Keratinocyte (primary cell): ENCODE data around the gene RNF130. TPM values are rescaled to one million over a fixed set of nuclear protein-coding genes. Genes with fewer than 3 reads are reported as not detected.

Experiments used
- DNase-seq: peaks from one replicate; pipeline ENCODE4 v3.0.0-alpha.2; 2011; ENCODE audit warnings: low read depth, missing footprints, low spot score
- FAIRE-seq: peaks from 2 replicates; lab custom pipeline; 2011; peaks lifted over from hg19 to GRCh38; lab: Jason Lieb, UNC
- H2AFZ ChIP-seq: 2 replicates; pipeline ENCODE4 v1.6.0; 2012; ENCODE audit warnings: low read length, control low read depth, inconsistent platforms; ENCODE audit not compliant: control insufficient read depth
- H3K27ac ChIP-seq: 2 replicates; pipeline ENCODE4 v1.5.1; 2011; ENCODE audit warnings: low read length; ENCODE audit not compliant: control insufficient read depth, insufficient read depth
- H3K27me3 ChIP-seq: 3 replicates; pipeline ENCODE4 v1.6.0; 2011; ENCODE audit warnings: low read length; ENCODE audit not compliant: control insufficient read depth, insufficient read depth; ENCODE audit errors: extremely low read depth
- H3K36me3 ChIP-seq, 2 experiments: 2 replicates in 1 of 2; 3 replicates in 1 of 2; pipeline ENCODE4 v1.5.1; 2011; ENCODE audit warnings: low read length in 2 of 2, mild to moderate bottlenecking in 1 of 2; ENCODE audit not compliant: control insufficient read depth in 2 of 2, insufficient read depth in 2 of 2; ENCODE audit errors: extremely low read depth in 1 of 2
- H3K4me1 ChIP-seq: 3 replicates; pipeline ENCODE4 v1.5.1; 2011; ENCODE audit warnings: low read length; ENCODE audit not compliant: control insufficient read depth, insufficient read depth; ENCODE audit errors: extremely low read depth
- H3K4me2 ChIP-seq: 3 replicates; pipeline ENCODE4 v1.6.0; 2011; ENCODE audit warnings: low read depth, low read length; ENCODE audit not compliant: control insufficient read depth, insufficient read depth; ENCODE audit errors: extremely low read depth
- H3K4me3 ChIP-seq, 3 experiments: fragments of 200-600 bp in 1 of 3; sonication (generic) in 1 of 3; 2 replicates in 2 of 3; 3 replicates in 1 of 3; pipeline ENCODE4 v1.5.1; 2011 to 2016; ENCODE audit warnings: low read length in 3 of 3, mild to moderate bottlenecking in 3 of 3, control low read depth in 2 of 3, inconsistent platforms in 1 of 3, low read depth in 1 of 3, mixed read lengths in 1 of 3, mixed run types in 1 of 3, moderate library complexity in 1 of 3; ENCODE audit not compliant: control insufficient read depth in 2 of 3, insufficient read depth in 2 of 3; ENCODE audit errors: extremely low read depth in 1 of 3
- H3K79me2 ChIP-seq: 2 replicates; pipeline ENCODE4 v1.6.0; 2012; ENCODE audit warnings: low read length; ENCODE audit not compliant: control insufficient read depth, insufficient read depth
- H3K9ac ChIP-seq: 3 replicates; pipeline ENCODE4 v1.6.0; 2011; ENCODE audit warnings: low read length; ENCODE audit not compliant: control insufficient read depth, insufficient read depth; ENCODE audit errors: extremely low read depth
- H3K9me1 ChIP-seq: 3 replicates; pipeline ENCODE4 v1.6.0; 2011; ENCODE audit warnings: low read length; ENCODE audit not compliant: control insufficient read depth, insufficient read depth; ENCODE audit errors: extremely low read depth
- H3K9me3 ChIP-seq: 2 replicates; pipeline ENCODE4 v1.5.1; 2012; ENCODE audit warnings: low read depth, low read length; ENCODE audit not compliant: control insufficient read depth
- H4K20me1 ChIP-seq: 3 replicates; pipeline ENCODE4 v1.6.0; 2011; ENCODE audit warnings: low read length; ENCODE audit not compliant: control insufficient read depth, insufficient read depth; ENCODE audit errors: extremely low read depth
- EZH2 ChIP-seq: IDR thresholded peaks from one replicate; pipeline ENCODE4 v1.6.1; 2012; ENCODE audit warnings: inconsistent platforms, mild to moderate bottlenecking, low read length, moderate library complexity
- dilution Hi-C: fragments of 300-500 bp; cut with MboI; formaldehyde crosslinking; loops from one replicate; pipeline ENCODE4 v1.7.0; 2020; ENCODE audit warnings: low sequenced_read_pairs; ENCODE audit not compliant: extremely low pct_ligation_motif_present
- polyA plus RNA-seq, 5 experiments: library from polyadenylated mRNA; depleted of rRNA in 3 of 5; stranded (reverse) in 3 of 5; stranded (forward) in 1 of 5; unstranded in 1 of 5; fragments of >200 nt; gene quantifications; 1 replicate in 1 of 5; 2 replicates in 3 of 5; 3 replicates in 1 of 5; pipeline versions ENCODE4 v1.2.1 to v1.2.3, GENCODE V29; 2011 to 2012; ENCODE audit warnings: missing spikeins in 2 of 5, low read depth in 1 of 5, low replicate concordance in 1 of 5
- TF ChIP-seq, protein P1 (sequence below), 3 experiments: IDR thresholded peaks in 1 of 3; conservative IDR thresholded peaks in 1 of 3; optimal IDR thresholded peaks in 1 of 3; 2 replicates in 2 of 3; 3 replicates in 1 of 3; pipeline versions ENCODE3 to v1.5.1; 2011; ENCODE audit warnings: low read length in 3 of 3, mild to moderate bottlenecking in 3 of 3, moderate library complexity in 2 of 3, control low read depth in 1 of 3, inconsistent platforms in 1 of 3; ENCODE audit not compliant: insufficient read depth in 2 of 3; ENCODE audit errors: extremely low read depth in 1 of 3

Gene RNF130
- polyA plus RNA-seq, 1 donor (not counting 4 experiments of a cell fraction or from before 2014, with no cell fraction given) = 20.0 TPM

DNA sequence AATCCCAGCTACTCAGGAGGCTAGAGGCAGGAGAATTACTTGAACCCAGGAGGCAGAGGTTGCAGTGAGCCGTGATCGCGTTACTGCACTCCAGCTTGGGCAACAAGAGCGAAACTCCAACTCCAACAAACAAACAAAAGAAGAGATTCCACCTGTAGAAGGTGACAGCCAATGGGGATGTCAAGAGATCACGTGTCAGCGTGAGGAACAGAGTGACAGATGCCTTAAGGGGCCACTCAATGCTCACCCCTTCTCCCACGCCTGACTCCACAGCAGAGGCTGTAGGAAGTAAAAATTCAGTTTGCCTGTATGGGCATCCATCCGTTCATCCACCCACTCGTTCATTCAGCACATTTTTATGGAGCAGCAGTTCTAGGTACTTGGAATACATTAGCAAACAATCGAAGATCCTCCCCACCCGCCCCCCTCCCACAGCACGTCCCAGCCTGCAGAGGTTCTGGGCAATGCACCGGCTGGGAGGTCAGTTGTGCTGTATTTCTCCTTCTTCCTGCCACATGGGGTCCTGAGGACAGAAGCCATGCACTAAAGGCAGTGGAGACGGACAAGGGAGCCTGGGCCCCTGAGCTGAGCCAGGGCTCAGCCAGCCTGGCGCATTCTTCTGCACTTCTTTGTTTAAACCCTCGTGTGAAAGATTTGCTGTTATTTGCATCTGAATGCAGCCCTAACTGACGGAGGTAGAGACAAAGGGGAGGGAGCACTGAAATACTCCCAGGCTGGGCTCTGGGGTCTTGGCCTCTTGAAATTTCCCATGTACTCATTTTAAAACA, 11.3 kb upstream of the RNF130 start:
- H3K9me3 ChIP-seq = no peaks in the 10 kb centered on the region
- H3K9ac ChIP-seq = no peak overlapping the region
- no peaks in the 10 kb centered on the region for H3K4me1 ChIP-seq
- H3K27ac ChIP-seq = no peak overlapping the region
- no peaks in the 10 kb centered on the region for H3K27me3 ChIP-seq
- H3K36me3 ChIP-seq = no peaks in the 10 kb centered on the region
- H2AFZ ChIP-seq = no peak overlapping the region
- no peaks in the 10 kb centered on the region for H3K79me2 ChIP-seq
- no peak overlapping the region for H3K4me2 ChIP-seq
- H3K9me1 ChIP-seq = no peaks in the 10 kb centered on the region
- no peak overlapping the region for H3K4me3 ChIP-seq
- H4K20me1 ChIP-seq = no peaks in the 10 kb centered on the region
- TF ChIP-seq EZH2 = no peak
- TF ChIP-seq, protein P1, sequence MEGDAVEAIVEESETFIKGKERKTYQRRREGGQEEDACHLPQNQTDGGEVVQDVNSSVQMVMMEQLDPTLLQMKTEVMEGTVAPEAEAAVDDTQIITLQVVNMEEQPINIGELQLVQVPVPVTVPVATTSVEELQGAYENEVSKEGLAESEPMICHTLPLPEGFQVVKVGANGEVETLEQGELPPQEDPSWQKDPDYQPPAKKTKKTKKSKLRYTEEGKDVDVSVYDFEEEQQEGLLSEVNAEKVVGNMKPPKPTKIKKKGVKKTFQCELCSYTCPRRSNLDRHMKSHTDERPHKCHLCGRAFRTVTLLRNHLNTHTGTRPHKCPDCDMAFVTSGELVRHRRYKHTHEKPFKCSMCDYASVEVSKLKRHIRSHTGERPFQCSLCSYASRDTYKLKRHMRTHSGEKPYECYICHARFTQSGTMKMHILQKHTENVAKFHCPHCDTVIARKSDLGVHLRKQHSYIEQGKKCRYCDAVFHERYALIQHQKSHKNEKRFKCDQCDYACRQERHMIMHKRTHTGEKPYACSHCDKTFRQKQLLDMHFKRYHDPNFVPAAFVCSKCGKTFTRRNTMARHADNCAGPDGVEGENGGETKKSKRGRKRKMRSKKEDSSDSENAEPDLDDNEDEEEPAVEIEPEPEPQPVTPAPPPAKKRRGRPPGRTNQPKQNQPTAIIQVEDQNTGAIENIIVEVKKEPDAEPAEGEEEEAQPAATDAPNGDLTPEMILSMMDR (optimal IDR thresholded peaks at IDR 0.05 in 1 of 3, IDR thresholded peaks at IDR 0.05 in 1 of 3, conservative IDR thresholded peaks at IDR 0.05 in 1 of 3; ENCODE audit: extremely low read depth in 1 of 3, insufficient read depth in 2 of 3, low read length in 3 of 3) = no peak
- FAIRE-seq = no peak
- dilution Hi-C loops = no loop called here
- DNase-seq = no peak

DNA sequence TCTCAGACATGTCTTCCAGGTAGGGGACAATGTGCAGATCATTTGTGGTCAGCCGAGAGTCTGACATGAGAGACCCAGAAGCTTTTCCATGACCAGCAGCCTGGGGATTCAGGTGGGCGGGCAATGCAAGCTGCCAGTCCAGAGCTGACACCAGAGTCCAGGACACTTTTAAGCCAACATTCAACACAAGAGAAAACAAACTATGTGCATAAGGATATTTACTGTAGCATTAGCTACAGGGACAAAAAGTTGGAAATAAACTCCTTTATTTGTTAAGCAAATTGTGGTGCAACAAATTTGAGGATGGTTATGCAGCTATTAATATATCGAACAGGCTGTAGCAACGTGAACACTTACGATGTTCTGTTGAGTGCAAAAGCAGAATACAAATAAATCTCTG, 9.9 kb upstream of the RNF130 start:
- no peaks in the 10 kb centered on the region for H4K20me1 ChIP-seq
- dilution Hi-C loops = no loop called here
- no peak overlapping the region for H3K9ac ChIP-seq
- no peaks in the 10 kb centered on the region for H3K79me2 ChIP-seq
- H3K4me1 ChIP-seq = no peaks in the 10 kb centered on the region
- no peak for FAIRE-seq
- H3K36me3 ChIP-seq = no peaks in the 10 kb centered on the region
- no peaks in the 10 kb centered on the region for H3K9me3 ChIP-seq
- H3K4me2 ChIP-seq = no peak overlapping the region
- no peak for DNase-seq
- no peak for TF ChIP-seq EZH2
- TF ChIP-seq, protein P1 (optimal IDR thresholded peaks at IDR 0.05 in 1 of 3, IDR thresholded peaks at IDR 0.05 in 1 of 3, conservative IDR thresholded peaks at IDR 0.05 in 1 of 3; ENCODE audit: extremely low read depth in 1 of 3, insufficient read depth in 2 of 3, low read length in 3 of 3) = no peak
- H3K27ac ChIP-seq = no peak overlapping the region
- no peak overlapping the region for H3K4me3 ChIP-seq
- no peak overlapping the region for H2AFZ ChIP-seq
- no peaks in the 10 kb centered on the region for H3K9me1 ChIP-seq
- no peaks in the 10 kb centered on the region for H3K27me3 ChIP-seq
